Measurements from ENCODE around the gene CD68.
"Not testable (repeated sequence)": the region's sequence is repeated elsewhere in the genome, so short reads cannot be mapped to it uniquely, and the experiment has no call there.

The CD68 gene

GRCh38 chr17:7582396-7583252 lies 3.2 kb downstream of the CD68 start:
- DNase-seq: no peak

- DNase-seq: peak; percentile 97
Measured at GRCh38 chr17:7583253-7584109, 4.0 kb downstream of the CD68 start, which contains the start of gene MPDU1. TSS of gene MPDU1 (plus strand) at chr17:7583852. CDS start at chr17:7583863, 11 bp downstream.

GRCh38 chr17:7586673-7587419 lies 7.4 kb downstream of the CD68 start:
- no peak for DNase-seq

- no peak for DNase-seq
Measured at GRCh38 chr17:7587420-7588151, 8.1 kb downstream of the CD68 start.

- DNase-seq: no peak
Measured at GRCh38 chr17:7588553-7589203, 9.2 kb downstream of the CD68 start.

GRCh38 chr17:7589204-7589868 lies 9.9 kb downstream of the CD68 start:
- DNase-seq: peak; percentile 68

GRCh38 chr17:7589891-7590691 lies 10.7 kb downstream of the CD68 start, which contains the start of gene SOX15:
TSS of gene SOX15 (minus strand) at chr17:7590094. CDS start at chr17:7589676, 418 bp downstream.
- no peak for DNase-seq

GRCh38 chr17:7590743-7591142 lies 11.3 kb downstream of the CD68 start:
- no peak for DNase-seq

- DNase-seq: no peak
Measured at GRCh38 chr17:7591596-7591995, 12.2 kb downstream of the CD68 start.

GRCh38 chr17:7592422-7593021 lies 13.1 kb downstream of the CD68 start:
- no peak for DNase-seq

GRCh38 chr17:7593296-7593695 lies 13.9 kb downstream of the CD68 start:
- no peak for DNase-seq

GRCh38 chr17:7597561-7597960 lies 18.1 kb downstream of the CD68 start:
- not testable (repeated sequence) for DNase-seq

- DNase-seq: no peak
Measured at GRCh38 chr17:7606280-7606679, 26.8 kb downstream of the CD68 start.

GRCh38 chr17:7610641-7611040 lies 31.2 kb downstream of the CD68 start:
- DNase-seq: no peak

GRCh38 chr17:7611635-7612293 lies 32.3 kb downstream of the CD68 start:
- no peak for DNase-seq

- DNase-seq: no peak
Measured at GRCh38 chr17:7612294-7612640, 32.8 kb downstream of the CD68 start.

GRCh38 chr17:7613769-7614424 lies 34.5 kb downstream of the CD68 start:
- DNase-seq: peak; percentile 12

GRCh38 chr17:7614425-7615264 lies 35.2 kb downstream of the CD68 start, which contains the start of gene FXR2:
TSS of gene FXR2 (minus strand) at chr17:7614897. CDS start at chr17:7614532, 365 bp downstream.
- DNase-seq: peak; percentile 100

Data from activated CD4-positive, alpha-beta T cell treated with anti-CD3 and anti-CD28 coated beads, Interleukin-2, amount 50 U/mL, for 16 hours (primary cell).